Smooth muscle cell of the brain vasculature (primary cell): ENCODE data around the gene DENND10.
"Not testable (repeated sequence)": the region's sequence is repeated elsewhere in the genome, so short reads cannot be mapped to it uniquely, and the experiment has no call there.

Experiments used
- DNase-seq: peaks from one replicate; pipeline ENCODE4 v3.0.0-alpha.2; 2012; ENCODE audit warnings: low read depth, low spot score

The DENND10 gene

GRCh38 chr10:119103903-119104653 lies at the start of gene DENND10:
DENND10 (plus strand) TSS chr10:119104113; CDS start chr10:119104143, 30 bp downstream.
- DNase-seq: no peak

- no peak for DNase-seq
Measured at GRCh38 chr10:119055472-119055871, 48.4 kb upstream of the DENND10 start.

GRCh38 chr10:119058010-119058409 lies 45.9 kb upstream of the DENND10 start:
- DNase-seq: no peak

- DNase-seq: no peak
Measured at GRCh38 chr10:119059557-119059956, 44.4 kb upstream of the DENND10 start.

- DNase-seq: no peak
Measured at GRCh38 chr10:119060107-119060506, 43.8 kb upstream of the DENND10 start.

- no peak for DNase-seq
Measured at GRCh38 chr10:119061352-119061751, 42.6 kb upstream of the DENND10 start.

GRCh38 chr10:119061926-119062325 lies 42.0 kb upstream of the DENND10 start:
- no peak for DNase-seq

- DNase-seq: no peak
Measured at GRCh38 chr10:119070395-119071165, 33.3 kb upstream of the DENND10 start.

- no peak for DNase-seq
Measured at GRCh38 chr10:119073584-119073983, 30.3 kb upstream of the DENND10 start.

- DNase-seq: no peak
Measured at GRCh38 chr10:119078422-119079179, 25.3 kb upstream of the DENND10 start.

GRCh38 chr10:119079599-119080520 lies 24.1 kb upstream of the DENND10 start:
- no peak for DNase-seq

- peak; percentile 83 for DNase-seq
Measured at GRCh38 chr10:119080521-119081259, 23.2 kb upstream of the DENND10 start, which contains the start of gene EIF3A. EIF3A (minus strand) TSS chr10:119080817; CDS start chr10:119080676, 141 bp downstream.

- no peak for DNase-seq
Measured at GRCh38 chr10:119084896-119085295, 19.0 kb upstream of the DENND10 start.

GRCh38 chr10:119087271-119087882 lies 16.5 kb upstream of the DENND10 start:
- no peak for DNase-seq

- no peak for DNase-seq
Measured at GRCh38 chr10:119090026-119090795, 13.7 kb upstream of the DENND10 start.

GRCh38 chr10:119090968-119091367 lies 12.9 kb upstream of the DENND10 start:
- DNase-seq: no peak

- no peak for DNase-seq
Measured at GRCh38 chr10:119095640-119096039, 8.3 kb upstream of the DENND10 start.

- DNase-seq: not testable (repeated sequence)
Measured at GRCh38 chr10:119096641-119097415, 7.1 kb upstream of the DENND10 start.
